Thyroid gland (tissue), 4 donors: ENCODE results near the gene RNF17.

ENCODE experiments used
- POLR2A ChIP-seq, 2 donors: fragments of 450-650 bp; IDR thresholded peaks; one replicate each; pipeline ENCODE4 v1.6.1; 2017; ENCODE audit warnings: antibody characterized with exemption in 2 of 2, mild to moderate bottlenecking in 2 of 2, moderate library complexity in 1 of 2
- TF ChIP-seq, protein P1 (sequence below), 6 experiments: fragments of 200-600 bp in 3 of 6; fragments of 450-650 bp in 3 of 6; sonication (generic) in 3 of 6; IDR thresholded peaks; one replicate each; pipeline ENCODE4 v1.5.1; 2016 to 2019; ENCODE audit warnings: antibody characterized with exemption in 6 of 6, mild to moderate bottlenecking in 2 of 6, inconsistent platforms in 1 of 6, moderate library complexity in 1 of 6

- TF ChIP-seq, protein P1, sequence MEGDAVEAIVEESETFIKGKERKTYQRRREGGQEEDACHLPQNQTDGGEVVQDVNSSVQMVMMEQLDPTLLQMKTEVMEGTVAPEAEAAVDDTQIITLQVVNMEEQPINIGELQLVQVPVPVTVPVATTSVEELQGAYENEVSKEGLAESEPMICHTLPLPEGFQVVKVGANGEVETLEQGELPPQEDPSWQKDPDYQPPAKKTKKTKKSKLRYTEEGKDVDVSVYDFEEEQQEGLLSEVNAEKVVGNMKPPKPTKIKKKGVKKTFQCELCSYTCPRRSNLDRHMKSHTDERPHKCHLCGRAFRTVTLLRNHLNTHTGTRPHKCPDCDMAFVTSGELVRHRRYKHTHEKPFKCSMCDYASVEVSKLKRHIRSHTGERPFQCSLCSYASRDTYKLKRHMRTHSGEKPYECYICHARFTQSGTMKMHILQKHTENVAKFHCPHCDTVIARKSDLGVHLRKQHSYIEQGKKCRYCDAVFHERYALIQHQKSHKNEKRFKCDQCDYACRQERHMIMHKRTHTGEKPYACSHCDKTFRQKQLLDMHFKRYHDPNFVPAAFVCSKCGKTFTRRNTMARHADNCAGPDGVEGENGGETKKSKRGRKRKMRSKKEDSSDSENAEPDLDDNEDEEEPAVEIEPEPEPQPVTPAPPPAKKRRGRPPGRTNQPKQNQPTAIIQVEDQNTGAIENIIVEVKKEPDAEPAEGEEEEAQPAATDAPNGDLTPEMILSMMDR (IDR thresholded peaks at IDR 0.05) = no peak
- TF ChIP-seq POLR2A (IDR thresholded peaks at IDR 0.05) = no peak
These were observed 17.2 kb upstream of the RNF17 start for GRCh38 chr13:24746618-24747247.
